Effector memory CD4-positive, alpha-beta T cell (primary cell): ENCODE data around the gene SAG.

Experiments
- DNase-seq, 3 donors: peaks; one replicate each; pipeline ENCODE4 v3.0.0-alpha.2; 2020
- H3K27ac ChIP-seq: 2 replicates; pipeline ENCODE4 v1.7.0; 2013; ENCODE audit warnings: mild to moderate bottlenecking, low read length, moderate library complexity; ENCODE audit not compliant: insufficient read depth, poor library complexity, severe bottlenecking
- H3K27me3 ChIP-seq: replicated peaks from 2 replicates; pipeline ENCODE4 v1.7.0; 2013; ENCODE audit warnings: mild to moderate bottlenecking, low read length; ENCODE audit not compliant: insufficient read depth, control insufficient read depth, poor library complexity, severe bottlenecking
- H3K36me3 ChIP-seq: 2 replicates; pipeline ENCODE4 v1.7.0; 2013; ENCODE audit warnings: mild to moderate bottlenecking, low read length, moderate library complexity; ENCODE audit not compliant: control insufficient read depth, insufficient read depth
- H3K4me1 ChIP-seq: 2 replicates; pipeline ENCODE4 v1.7.0; 2013; ENCODE audit warnings: low read length, mild to moderate bottlenecking; ENCODE audit not compliant: control insufficient read depth, insufficient read depth, poor library complexity, severe bottlenecking
- H3K4me3 ChIP-seq: 2 replicates; pipeline ENCODE4 v1.7.0; 2013; ENCODE audit warnings: low read length, low read depth, mild to moderate bottlenecking; ENCODE audit not compliant: insufficient read depth, poor library complexity, severe bottlenecking
- H3K9me3 ChIP-seq: 2 replicates; pipeline ENCODE4 v1.7.0; 2013; ENCODE audit warnings: mild to moderate bottlenecking, low read length, moderate library complexity; ENCODE audit not compliant: control insufficient read depth

The SAG gene

GRCh38 chr2:233352141-233352842 is 44.7 kb downstream of the SAG start:
- no peaks in the 10 kb centered on the region for H3K9me3 ChIP-seq
- no peak overlapping the region for H3K27ac ChIP-seq
- H3K4me3 ChIP-seq = no peak overlapping the region
- no peak for DNase-seq
- no peaks in the 10 kb centered on the region for H3K27me3 ChIP-seq
- peaks cover 28% of the 10 kb centered on the region for H3K4me1 ChIP-seq
- no peaks in the 10 kb centered on the region for H3K36me3 ChIP-seq

GRCh38 chr2:233353101-233353768 is 45.6 kb downstream of the SAG start:
- H3K36me3 ChIP-seq = no peaks in the 10 kb centered on the region
- no peak overlapping the region for H3K27ac ChIP-seq
- H3K4me3 ChIP-seq = peak overlapping the region; percentile 69
- peaks cover 28% of the 10 kb centered on the region for H3K4me1 ChIP-seq
- DNase-seq = no peak
- no peaks in the 10 kb centered on the region for H3K27me3 ChIP-seq
- no peaks in the 10 kb centered on the region for H3K9me3 ChIP-seq

GRCh38 chr2:233353769-233354499 is 46.3 kb downstream of the SAG start, which contains the start of gene DGKD:
Gene DGKD, plus strand, starts transcription at chr2:233354494. Its CDS starts 25 bp downstream, at chr2:233354519.
- H3K36me3 ChIP-seq = no peaks in the 10 kb centered on the region
- peak; percentile 59 to 66 (median 64) for DNase-seq
- H3K27me3 ChIP-seq = no peaks in the 10 kb centered on the region
- H3K27ac ChIP-seq = peak within 1 kb of the TSS; percentile 53
- H3K9me3 ChIP-seq = no peaks in the 10 kb centered on the region
- H3K4me3 ChIP-seq = peak within 1 kb of the TSS; percentile 81
- H3K4me1 ChIP-seq = peaks cover 28% of the 10 kb centered on the region

- no peak overlapping the region for H3K27ac ChIP-seq
- no peaks in the 10 kb centered on the region for H3K36me3 ChIP-seq
- H3K4me1 ChIP-seq = peaks cover 28% of the 10 kb centered on the region
- peak overlapping the region; percentile 44 for H3K4me3 ChIP-seq
- H3K9me3 ChIP-seq = no peaks in the 10 kb centered on the region
- H3K27me3 ChIP-seq = no peaks in the 10 kb centered on the region
- DNase-seq = no peak
These were observed 46.9 kb downstream of the SAG start for GRCh38 chr2:233354500-233354924.

GRCh38 chr2:233354971-233355574 is 47.5 kb downstream of the SAG start:
- Histone ChIP-seq H3K36me3 (no peaks in the 10 kb centered on the region), H3K4me3 (peak overlapping the region; percentile 81), H3K27me3 (no peaks in the 10 kb centered on the region), H3K9me3 (no peaks in the 10 kb centered on the region), H3K4me1 (peaks cover 28% of the 10 kb centered on the region), H3K27ac (peak overlapping the region; percentile 22)
- no peak for DNase-seq

- Histone ChIP-seq H3K27ac (no peak overlapping the region), H3K4me3 (no peak overlapping the region), H3K4me1 (peaks cover 28% of the 10 kb centered on the region), H3K9me3 (no peaks in the 10 kb centered on the region), H3K36me3 (no peaks in the 10 kb centered on the region), H3K27me3 (no peaks in the 10 kb centered on the region)
- DNase-seq = no peak
These were observed 48.3 kb downstream of the SAG start for GRCh38 chr2:233355916-233356315.

- H3K9me3 ChIP-seq = no peaks in the 10 kb centered on the region
- H3K36me3 ChIP-seq = no peaks in the 10 kb centered on the region
- no peak overlapping the region for H3K27ac ChIP-seq
- no peak for DNase-seq
- no peak overlapping the region for H3K4me3 ChIP-seq
- no peaks in the 10 kb centered on the region for H3K27me3 ChIP-seq
- peaks cover 28% of the 10 kb centered on the region for H3K4me1 ChIP-seq
These were observed 49.1 kb downstream of the SAG start for GRCh38 chr2:233356546-233357308.

- H3K4me3 ChIP-seq = no peak overlapping the region
- H3K4me1 ChIP-seq = peaks cover 26% of the 10 kb centered on the region
- no peaks in the 10 kb centered on the region for H3K9me3 ChIP-seq
- no peak for DNase-seq
- no peaks in the 10 kb centered on the region for H3K27me3 ChIP-seq
- H3K36me3 ChIP-seq = no peaks in the 10 kb centered on the region
- no peak overlapping the region for H3K27ac ChIP-seq
These were observed 50.7 kb downstream of the SAG start for GRCh38 chr2:233358335-233358734.

- Histone ChIP-seq H3K27me3 (no peaks in the 10 kb centered on the region), H3K4me1 (peaks cover 20% of the 10 kb centered on the region), H3K36me3 (no peaks in the 10 kb centered on the region), H3K4me3 (no peak overlapping the region), H3K27ac (no peak overlapping the region), H3K9me3 (no peaks in the 10 kb centered on the region)
- DNase-seq = no peak
These were observed 51.3 kb downstream of the SAG start for GRCh38 chr2:233358947-233359346.
